Measurements from ENCODE around the gene ZBTB43. TPM values are rescaled to one million over a fixed set of nuclear protein-coding genes. Genes with fewer than 3 reads are reported as not detected.
"Not testable (repeated sequence)": the region's sequence is repeated elsewhere in the genome, so short reads cannot be mapped to it uniquely, and the experiment has no call there.

ZBTB43 gene
- total RNA-seq, 1 donor from 2014 or later, result 7.3 TPM

GRCh38 chr9:126790561-126790960 is 14.3 kb upstream of the ZBTB43 start:
- DNase-seq (ENCODE audit: low read depth in 2 of 2), result no peak

GRCh38 chr9:126791406-126792230 is 13.2 kb upstream of the ZBTB43 start:
- DNase-seq (ENCODE audit: low read depth in 2 of 2), result peak; percentile 40 to 58

GRCh38 chr9:126793686-126794417 is 11.0 kb upstream of the ZBTB43 start:
- DNase-seq (ENCODE audit: low read depth in 2 of 2), result no peak

- no peak for DNase-seq (ENCODE audit: low read depth in 2 of 2)
Observed at GRCh38 chr9:126794441-126794840, 10.4 kb upstream of the ZBTB43 start.

GRCh38 chr9:126796758-126797157 is 8.1 kb upstream of the ZBTB43 start:
- no peak for DNase-seq (ENCODE audit: low read depth in 2 of 2)

GRCh38 chr9:126797903-126798302 is 6.9 kb upstream of the ZBTB43 start:
- no peak for DNase-seq (ENCODE audit: low read depth in 2 of 2)

- DNase-seq (ENCODE audit: low read depth in 2 of 2), result no peak
Observed at GRCh38 chr9:126799034-126799433, 5.8 kb upstream of the ZBTB43 start.

GRCh38 chr9:126802318-126803059 is 2.4 kb upstream of the ZBTB43 start:
- DNase-seq (ENCODE audit: low read depth in 2 of 2), result no peak

GRCh38 chr9:126804198-126804695 is 593 bp upstream of the ZBTB43 start:
- DNase-seq (ENCODE audit: low read depth in 2 of 2), result no peak

- peak; percentile 59 to 64 for DNase-seq (ENCODE audit: low read depth in 2 of 2)
Observed at GRCh38 chr9:126805554-126806262, 868 bp downstream of the ZBTB43 start.

- no peak for DNase-seq (ENCODE audit: low read depth in 2 of 2)
Observed at GRCh38 chr9:126806336-126806735, 1.5 kb downstream of the ZBTB43 start.

- no peak for DNase-seq (ENCODE audit: low read depth in 2 of 2)
Observed at GRCh38 chr9:126809068-126809467, 4.2 kb downstream of the ZBTB43 start.

- DNase-seq (ENCODE audit: low read depth in 2 of 2), result not testable (repeated sequence)
Observed at GRCh38 chr9:126810221-126810620, 5.4 kb downstream of the ZBTB43 start.

- no peak for DNase-seq (ENCODE audit: low read depth in 2 of 2)
Observed at GRCh38 chr9:126813072-126813471, 8.2 kb downstream of the ZBTB43 start.

- DNase-seq (ENCODE audit: low read depth in 2 of 2), result no peak
Observed at GRCh38 chr9:126814091-126814490, 9.3 kb downstream of the ZBTB43 start.

- not testable (repeated sequence) for DNase-seq (ENCODE audit: low read depth in 2 of 2)
Observed at GRCh38 chr9:126817615-126818014, 12.8 kb downstream of the ZBTB43 start.

- no peak for DNase-seq (ENCODE audit: low read depth in 2 of 2)
Observed at GRCh38 chr9:126818482-126818881, 13.6 kb downstream of the ZBTB43 start.

GRCh38 chr9:126819482-126819881 is 14.6 kb downstream of the ZBTB43 start:
- no peak for DNase-seq (ENCODE audit: low read depth in 2 of 2)

- DNase-seq (ENCODE audit: low read depth in 2 of 2), result no peak
Observed at GRCh38 chr9:126822278-126822677, 17.4 kb downstream of the ZBTB43 start.

GRCh38 chr9:126822873-126823272 is 18.0 kb downstream of the ZBTB43 start:
- DNase-seq (ENCODE audit: low read depth in 2 of 2), result no peak

GRCh38 chr9:126824052-126824451 is 19.2 kb downstream of the ZBTB43 start:
- not testable (repeated sequence) for DNase-seq (ENCODE audit: low read depth in 2 of 2)
